PC-9 (cell line): ENCODE data around the gene PCLAF.

Source experiments
- EZH2 ChIP-seq: fragments of 200-600 bp; sonication (generic); IDR thresholded peaks from 2 replicates; pipeline ENCODE4 v1.8.0; 2017; ENCODE audit warnings: antibody characterized with exemption, low read depth
- TF ChIP-seq, protein P1 (sequence below): fragments of 200-600 bp; sonication (generic); conservative IDR thresholded peaks from 2 replicates; pipeline ENCODE4 v1.6.1; 2017; ENCODE audit warnings: mixed run types, antibody characterized with exemption, mild to moderate bottlenecking, moderate library complexity

DNA sequence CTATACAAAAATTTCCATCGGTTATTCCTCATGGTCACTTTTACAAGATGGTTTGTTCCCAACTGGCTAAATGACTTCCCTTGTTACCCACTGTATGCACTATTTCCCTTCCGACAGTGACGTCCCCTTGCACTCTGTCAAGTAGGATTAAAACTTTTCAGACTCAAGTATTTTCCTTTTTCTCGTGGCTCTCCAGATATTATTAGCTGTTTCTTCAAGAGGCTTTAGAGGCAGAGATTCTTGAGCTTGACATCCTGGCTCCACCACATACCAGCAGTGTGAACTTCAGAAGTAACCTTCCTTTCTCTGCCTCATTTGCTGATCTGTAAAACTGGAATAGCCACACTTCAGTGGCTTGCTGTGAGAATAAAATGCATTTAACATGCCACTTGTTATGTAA is 39.3 kb downstream of the PCLAF start:
- TF ChIP-seq, protein P1, sequence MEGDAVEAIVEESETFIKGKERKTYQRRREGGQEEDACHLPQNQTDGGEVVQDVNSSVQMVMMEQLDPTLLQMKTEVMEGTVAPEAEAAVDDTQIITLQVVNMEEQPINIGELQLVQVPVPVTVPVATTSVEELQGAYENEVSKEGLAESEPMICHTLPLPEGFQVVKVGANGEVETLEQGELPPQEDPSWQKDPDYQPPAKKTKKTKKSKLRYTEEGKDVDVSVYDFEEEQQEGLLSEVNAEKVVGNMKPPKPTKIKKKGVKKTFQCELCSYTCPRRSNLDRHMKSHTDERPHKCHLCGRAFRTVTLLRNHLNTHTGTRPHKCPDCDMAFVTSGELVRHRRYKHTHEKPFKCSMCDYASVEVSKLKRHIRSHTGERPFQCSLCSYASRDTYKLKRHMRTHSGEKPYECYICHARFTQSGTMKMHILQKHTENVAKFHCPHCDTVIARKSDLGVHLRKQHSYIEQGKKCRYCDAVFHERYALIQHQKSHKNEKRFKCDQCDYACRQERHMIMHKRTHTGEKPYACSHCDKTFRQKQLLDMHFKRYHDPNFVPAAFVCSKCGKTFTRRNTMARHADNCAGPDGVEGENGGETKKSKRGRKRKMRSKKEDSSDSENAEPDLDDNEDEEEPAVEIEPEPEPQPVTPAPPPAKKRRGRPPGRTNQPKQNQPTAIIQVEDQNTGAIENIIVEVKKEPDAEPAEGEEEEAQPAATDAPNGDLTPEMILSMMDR: no peak
- no peak for TF ChIP-seq EZH2
